ENCODE results near the gene LENG9. TPM values are rescaled to one million over a fixed set of nuclear protein-coding genes. Genes with fewer than 3 reads are reported as not detected.

LENG9 gene
- total and polyA plus RNA-seq, 2 of the 13 experiments (the other 11 are each of a cell fraction or from before 2014, with no cell fraction given): 0.75 to 2.9 TPM

DNA sequence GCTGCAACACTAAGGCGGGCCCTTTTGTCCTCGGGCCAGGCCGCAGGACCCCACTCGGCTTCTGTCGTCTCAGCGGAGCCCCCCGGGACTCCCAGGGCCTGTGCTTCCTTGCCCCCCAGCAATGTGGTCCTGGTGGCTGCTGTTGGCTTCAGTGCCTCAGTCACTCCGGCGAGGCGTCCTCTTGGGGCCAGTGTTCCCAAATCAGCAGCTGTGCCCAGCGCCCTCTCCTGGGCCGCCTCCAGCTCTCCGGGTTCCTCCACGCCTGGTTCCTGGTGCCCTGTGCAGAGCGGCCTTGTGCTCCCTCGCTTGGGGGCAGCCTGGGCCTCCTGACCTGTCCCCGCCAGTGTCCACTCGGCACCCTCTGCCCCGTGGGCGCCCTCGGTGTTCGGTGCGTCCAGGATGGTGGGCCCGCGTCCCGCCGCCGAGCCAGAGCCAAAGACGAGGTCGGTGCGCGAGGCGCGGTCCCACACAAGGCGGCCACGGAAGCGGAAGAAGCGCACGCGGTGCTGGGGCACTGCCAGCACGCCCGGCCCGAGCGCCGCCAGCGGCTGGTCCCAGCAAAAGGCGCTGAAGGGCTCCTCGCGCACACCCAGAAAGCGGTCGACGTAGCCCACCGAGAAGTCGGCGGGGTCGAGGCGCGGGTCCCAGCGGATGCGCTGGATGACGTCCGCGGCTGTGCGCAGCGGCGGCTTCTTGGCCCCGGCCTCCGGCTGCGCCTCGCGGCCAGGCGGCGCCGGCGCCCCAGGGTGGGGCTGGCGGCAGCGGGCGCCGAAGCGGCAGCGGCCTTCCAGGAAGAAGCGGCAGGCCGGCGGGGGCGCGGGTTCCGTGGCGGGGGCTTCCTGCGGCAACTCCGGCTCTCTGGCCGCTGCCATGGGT lies 685 bp downstream of the LENG9 start (continued):
- TF ChIP-seq, protein P1, sequence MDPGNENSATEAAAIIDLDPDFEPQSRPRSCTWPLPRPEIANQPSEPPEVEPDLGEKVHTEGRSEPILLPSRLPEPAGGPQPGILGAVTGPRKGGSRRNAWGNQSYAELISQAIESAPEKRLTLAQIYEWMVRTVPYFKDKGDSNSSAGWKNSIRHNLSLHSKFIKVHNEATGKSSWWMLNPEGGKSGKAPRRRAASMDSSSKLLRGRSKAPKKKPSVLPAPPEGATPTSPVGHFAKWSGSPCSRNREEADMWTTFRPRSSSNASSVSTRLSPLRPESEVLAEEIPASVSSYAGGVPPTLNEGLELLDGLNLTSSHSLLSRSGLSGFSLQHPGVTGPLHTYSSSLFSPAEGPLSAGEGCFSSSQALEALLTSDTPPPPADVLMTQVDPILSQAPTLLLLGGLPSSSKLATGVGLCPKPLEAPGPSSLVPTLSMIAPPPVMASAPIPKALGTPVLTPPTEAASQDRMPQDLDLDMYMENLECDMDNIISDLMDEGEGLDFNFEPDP (CRISPR knock-in tag; conservative IDR thresholded peaks at IDR 0.05): no peak
- TF ChIP-seq FOSL2 (CRISPR knock-in tag; IDR thresholded peaks at IDR 0.05) (peak; percentile 48), FOXJ3 (CRISPR knock-in tag; IDR thresholded peaks at IDR 0.05; ENCODE audit: borderline replicate concordance) (no peak), GFI1 (CRISPR knock-in tag; IDR thresholded peaks at IDR 0.05; ENCODE audit: borderline replicate concordance) (no peak), AKAP8 (CRISPR knock-in tag; IDR thresholded peaks at IDR 0.05) (peak; percentile 98), SIN3A (IDR thresholded peaks at IDR 0.05; ENCODE audit: borderline replicate concordance, low read depth, low read length) (no peak), ETV5 (CRISPR knock-in tag; IDR thresholded peaks at IDR 0.05; ENCODE audit: borderline replicate concordance) (no peak; the same call in none of the 2 replicates), HOXD1 (CRISPR knock-in tag; IDR thresholded peaks at IDR 0.05) (peak; percentile 77; the same call in 1 of the 2 replicates), THAP11 (CRISPR knock-in tag; IDR thresholded peaks at IDR 0.05) (no peak), ATF1 (CRISPR knock-in tag; IDR thresholded peaks at IDR 0.05) (no peak), ZBTB38 (CRISPR knock-in tag; IDR thresholded peaks at IDR 0.05) (peak; percentile 51), NPAS2 (CRISPR knock-in tag; IDR thresholded peaks at IDR 0.05; ENCODE audit: borderline replicate concordance) (no peak)
- TF ChIP-seq, protein P2, sequence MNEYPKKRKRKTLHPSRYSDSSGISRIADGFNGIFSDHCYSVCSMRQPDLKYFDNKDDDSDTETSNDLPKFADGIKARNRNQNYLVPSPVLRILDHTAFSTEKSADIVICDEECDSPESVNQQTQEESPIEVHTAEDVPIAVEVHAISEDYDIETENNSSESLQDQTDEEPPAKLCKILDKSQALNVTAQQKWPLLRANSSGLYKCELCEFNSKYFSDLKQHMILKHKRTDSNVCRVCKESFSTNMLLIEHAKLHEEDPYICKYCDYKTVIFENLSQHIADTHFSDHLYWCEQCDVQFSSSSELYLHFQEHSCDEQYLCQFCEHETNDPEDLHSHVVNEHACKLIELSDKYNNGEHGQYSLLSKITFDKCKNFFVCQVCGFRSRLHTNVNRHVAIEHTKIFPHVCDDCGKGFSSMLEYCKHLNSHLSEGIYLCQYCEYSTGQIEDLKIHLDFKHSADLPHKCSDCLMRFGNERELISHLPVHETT (CRISPR knock-in tag; conservative IDR thresholded peaks at IDR 0.05): no peak
- TF ChIP-seq, protein P3, sequence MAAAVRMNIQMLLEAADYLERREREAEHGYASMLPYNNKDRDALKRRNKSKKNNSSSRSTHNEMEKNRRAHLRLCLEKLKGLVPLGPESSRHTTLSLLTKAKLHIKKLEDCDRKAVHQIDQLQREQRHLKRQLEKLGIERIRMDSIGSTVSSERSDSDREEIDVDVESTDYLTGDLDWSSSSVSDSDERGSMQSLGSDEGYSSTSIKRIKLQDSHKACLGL (CRISPR knock-in tag; IDR thresholded peaks at IDR 0.05): peak; percentile 71; the same call in 1 of the 2 replicates
- TF ChIP-seq, protein P4, sequence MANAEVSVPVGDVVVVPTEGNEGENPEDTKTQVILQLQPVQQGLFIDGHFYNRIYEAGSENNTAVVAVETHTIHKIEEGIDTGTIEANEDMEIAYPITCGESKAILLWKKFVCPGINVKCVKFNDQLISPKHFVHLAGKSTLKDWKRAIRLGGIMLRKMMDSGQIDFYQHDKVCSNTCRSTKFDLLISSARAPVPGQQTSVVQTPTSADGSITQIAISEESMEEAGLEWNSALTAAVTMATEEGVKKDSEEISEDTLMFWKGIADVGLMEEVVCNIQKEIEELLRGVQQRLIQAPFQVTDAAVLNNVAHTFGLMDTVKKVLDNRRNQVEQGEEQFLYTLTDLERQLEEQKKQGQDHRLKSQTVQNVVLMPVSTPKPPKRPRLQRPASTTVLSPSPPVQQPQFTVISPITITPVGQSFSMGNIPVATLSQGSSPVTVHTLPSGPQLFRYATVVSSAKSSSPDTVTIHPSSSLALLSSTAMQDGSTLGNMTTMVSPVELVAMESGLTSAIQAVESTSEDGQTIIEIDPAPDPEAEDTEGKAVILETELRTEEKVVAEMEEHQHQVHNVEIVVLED (CRISPR knock-in tag; IDR thresholded peaks at IDR 0.05; ENCODE audit: borderline replicate concordance): no peak
- TF ChIP-seq, protein P5, sequence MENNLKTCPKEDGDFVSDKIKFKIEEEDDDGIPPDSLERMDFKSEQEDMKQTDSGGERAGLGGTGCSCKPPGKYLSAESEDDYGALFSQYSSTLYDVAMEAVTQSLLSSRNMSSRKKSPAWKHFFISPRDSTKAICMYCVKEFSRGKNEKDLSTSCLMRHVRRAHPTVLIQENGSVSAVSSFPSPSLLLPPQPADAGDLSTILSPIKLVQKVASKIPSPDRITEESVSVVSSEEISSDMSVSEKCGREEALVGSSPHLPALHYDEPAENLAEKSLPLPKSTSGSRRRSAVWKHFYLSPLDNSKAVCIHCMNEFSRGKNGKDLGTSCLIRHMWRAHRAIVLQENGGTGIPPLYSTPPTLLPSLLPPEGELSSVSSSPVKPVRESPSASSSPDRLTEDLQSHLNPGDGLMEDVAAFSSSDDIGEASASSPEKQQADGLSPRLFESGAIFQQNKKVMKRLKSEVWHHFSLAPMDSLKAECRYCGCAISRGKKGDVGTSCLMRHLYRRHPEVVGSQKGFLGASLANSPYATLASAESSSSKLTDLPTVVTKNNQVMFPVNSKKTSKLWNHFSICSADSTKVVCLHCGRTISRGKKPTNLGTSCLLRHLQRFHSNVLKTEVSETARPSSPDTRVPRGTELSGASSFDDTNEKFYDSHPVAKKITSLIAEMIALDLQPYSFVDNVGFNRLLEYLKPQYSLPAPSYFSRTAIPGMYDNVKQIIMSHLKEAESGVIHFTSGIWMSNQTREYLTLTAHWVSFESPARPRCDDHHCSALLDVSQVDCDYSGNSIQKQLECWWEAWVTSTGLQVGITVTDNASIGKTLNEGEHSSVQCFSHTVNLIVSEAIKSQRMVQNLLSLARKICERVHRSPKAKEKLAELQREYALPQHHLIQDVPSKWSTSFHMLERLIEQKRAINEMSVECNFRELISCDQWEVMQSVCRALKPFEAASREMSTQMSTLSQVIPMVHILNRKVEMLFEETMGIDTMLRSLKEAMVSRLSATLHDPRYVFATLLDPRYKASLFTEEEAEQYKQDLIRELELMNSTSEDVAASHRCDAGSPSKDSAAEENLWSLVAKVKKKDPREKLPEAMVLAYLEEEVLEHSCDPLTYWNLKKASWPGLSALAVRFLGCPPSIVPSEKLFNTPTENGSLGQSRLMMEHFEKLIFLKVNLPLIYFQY (CRISPR knock-in tag; IDR thresholded peaks at IDR 0.05; ENCODE audit: borderline replicate concordance): no peak
- TF ChIP-seq, protein P6, sequence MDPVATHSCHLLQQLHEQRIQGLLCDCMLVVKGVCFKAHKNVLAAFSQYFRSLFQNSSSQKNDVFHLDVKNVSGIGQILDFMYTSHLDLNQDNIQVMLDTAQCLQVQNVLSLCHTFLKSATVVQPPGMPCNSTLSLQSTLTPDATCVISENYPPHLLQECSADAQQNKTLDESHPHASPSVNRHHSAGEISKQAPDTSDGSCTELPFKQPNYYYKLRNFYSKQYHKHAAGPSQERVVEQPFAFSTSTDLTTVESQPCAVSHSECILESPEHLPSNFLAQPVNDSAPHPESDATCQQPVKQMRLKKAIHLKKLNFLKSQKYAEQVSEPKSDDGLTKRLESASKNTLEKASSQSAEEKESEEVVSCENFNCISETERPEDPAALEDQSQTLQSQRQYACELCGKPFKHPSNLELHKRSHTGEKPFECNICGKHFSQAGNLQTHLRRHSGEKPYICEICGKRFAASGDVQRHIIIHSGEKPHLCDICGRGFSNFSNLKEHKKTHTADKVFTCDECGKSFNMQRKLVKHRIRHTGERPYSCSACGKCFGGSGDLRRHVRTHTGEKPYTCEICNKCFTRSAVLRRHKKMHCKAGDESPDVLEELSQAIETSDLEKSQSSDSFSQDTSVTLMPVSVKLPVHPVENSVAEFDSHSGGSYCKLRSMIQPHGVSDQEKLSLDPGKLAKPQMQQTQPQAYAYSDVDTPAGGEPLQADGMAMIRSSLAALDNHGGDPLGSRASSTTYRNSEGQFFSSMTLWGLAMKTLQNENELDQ (CRISPR knock-in tag; IDR thresholded peaks at IDR 0.05; ENCODE audit: borderline replicate concordance): no peak

Data from HepG2 (cell line).